SU-DHL-6 (cell line): ENCODE measurements around the gene IAPP.
"Not testable (repeated sequence)": the region's sequence is repeated elsewhere in the genome, so short reads cannot be mapped to it uniquely, and the experiment has no call there.

ENCODE experiments used
- H2AFZ ChIP-seq: fragments of 200-600 bp; sonication (generic); 2 replicates; pipeline ENCODE4 v1.6.1; 2014; ENCODE audit warnings: low read depth, mild to moderate bottlenecking, moderate library complexity, mixed read lengths, antibody characterized with exemption, low read length; ENCODE audit not compliant: severe bottlenecking
- H3F3A ChIP-seq: fragments of 200-600 bp; shearing (Covaris generic); 2 replicates; pipeline ENCODE4 v1.6.0; 2016; ENCODE audit warnings: antibody characterized with exemption, mild to moderate bottlenecking; ENCODE audit not compliant: insufficient read depth
- H3K27ac ChIP-seq: fragments of 200-600 bp; sonication (generic); 2 replicates; pipeline ENCODE4 v1.5.1; 2016; ENCODE audit warnings: low read depth, mild to moderate bottlenecking, low read length, moderate library complexity, mixed read lengths
- H3K27me3 ChIP-seq: fragments of 200-600 bp; sonication (generic), shearing (Covaris generic); 2 replicates; pipeline ENCODE4 v1.6.0; 2014; ENCODE audit warnings: mild to moderate bottlenecking, low read length
- H3K36me3 ChIP-seq: fragments of 200-600 bp; sonication (generic); 2 replicates; pipeline ENCODE4 v1.6.1; 2014; ENCODE audit warnings: mild to moderate bottlenecking, low read length, mixed read lengths
- H3K4me2 ChIP-seq: fragments of 300-600, 200-600 bp; shearing (Covaris generic), sonication (generic); 2 replicates; pipeline ENCODE4 v1.6.0; 2014; ENCODE audit warnings: low read length, low read depth, mild to moderate bottlenecking; ENCODE audit not compliant: poor library complexity, severe bottlenecking
- H3K4me3 ChIP-seq: fragments of 200-600 bp; sonication (generic); 2 replicates; pipeline ENCODE4 v1.5.1; 2014; ENCODE audit warnings: antibody characterized with exemption, low read length, mild to moderate bottlenecking, mixed read lengths; ENCODE audit not compliant: insufficient read depth, poor library complexity, severe bottlenecking
- H3K79me2 ChIP-seq: fragments of 200-600 bp; sonication (generic); 2 replicates; pipeline ENCODE4 v1.6.1; 2014; ENCODE audit warnings: mild to moderate bottlenecking, low read length, moderate library complexity; ENCODE audit not compliant: insufficient read depth
- H3K9ac ChIP-seq: fragments of 200-600 bp; sonication (generic); 2 replicates; pipeline ENCODE4 v1.7.0; 2014; ENCODE audit warnings: mild to moderate bottlenecking, low read length
- H3K9me2 ChIP-seq: fragments of 200-600 bp; sonication (generic); replicated peaks from 2 replicates; pipeline ENCODE4 v1.6.1; 2014; ENCODE audit warnings: low read length; ENCODE audit not compliant: insufficient read depth
- H3K9me3 ChIP-seq: fragments of 200-600 bp; sonication (generic); 2 replicates; pipeline ENCODE4 v1.6.1; 2014; ENCODE audit warnings: low read length, mixed read lengths; ENCODE audit not compliant: insufficient read depth
- H4K20me1 ChIP-seq: fragments of 200-600 bp; sonication (generic); 2 replicates; pipeline ENCODE4 v1.6.1; 2014; ENCODE audit warnings: low read depth, mild to moderate bottlenecking, antibody characterized with exemption, low read length, moderate library complexity, mixed read lengths
- CTCF ChIP-seq: fragments of 200-600 bp; sonication (generic); IDR thresholded peaks from one replicate; pipeline ENCODE4 v1.5.1; 2017; ENCODE audit warnings: antibody characterized with exemption, mild to moderate bottlenecking, low read length, moderate library complexity; ENCODE audit not compliant: insufficient read depth, poor library complexity, severe bottlenecking
- EZH2phosphoT487 ChIP-seq: fragments of 200-600 bp; sonication (generic), shearing (Covaris generic); conservative IDR thresholded peaks from 2 replicates; pipeline ENCODE4 v1.6.1; 2018; ENCODE audit warnings: mild to moderate bottlenecking, antibody characterized with exemption, low read length, moderate library complexity, mixed read lengths

IAPP gene

GRCh38 chr12:21369141-21369980 is 3.3 kb upstream of the IAPP start:
- Histone ChIP-seq H3K9me2 (no peaks in the 10 kb centered on the region), H4K20me1 (no peaks in the 10 kb centered on the region), H3K4me2 (no peak overlapping the region), H3K79me2 (no peaks in the 10 kb centered on the region), H3K9ac (no peak overlapping the region), H3K27ac (no peak overlapping the region), H3K9me3 (no peaks in the 10 kb centered on the region), H3K4me3 (no peak overlapping the region), H3F3A (no peaks in the 10 kb centered on the region), H3K36me3 (no peaks in the 10 kb centered on the region), H3K27me3 (no peaks in the 10 kb centered on the region), H2AFZ (no peak overlapping the region)
- TF ChIP-seq CTCF (no peak), EZH2phosphoT487 (no peak)

- no peak overlapping the region for H3K4me3 ChIP-seq
- H3K27me3 ChIP-seq: no peaks in the 10 kb centered on the region
- no peaks in the 10 kb centered on the region for H3K9me2 ChIP-seq
- no peak overlapping the region for H3K4me2 ChIP-seq
- no peak overlapping the region for H2AFZ ChIP-seq
- no peak overlapping the region for H3K27ac ChIP-seq
- no peaks in the 10 kb centered on the region for H3F3A ChIP-seq
- H3K79me2 ChIP-seq: no peaks in the 10 kb centered on the region
- no peak for TF ChIP-seq EZH2phosphoT487
- TF ChIP-seq CTCF: no peak
- no peaks in the 10 kb centered on the region for H3K36me3 ChIP-seq
- no peaks in the 10 kb centered on the region for H4K20me1 ChIP-seq
- H3K9me3 ChIP-seq: no peaks in the 10 kb centered on the region
- H3K9ac ChIP-seq: no peak overlapping the region
Measured at GRCh38 chr12:21370845-21371449, 1.8 kb upstream of the IAPP start.

DNA sequence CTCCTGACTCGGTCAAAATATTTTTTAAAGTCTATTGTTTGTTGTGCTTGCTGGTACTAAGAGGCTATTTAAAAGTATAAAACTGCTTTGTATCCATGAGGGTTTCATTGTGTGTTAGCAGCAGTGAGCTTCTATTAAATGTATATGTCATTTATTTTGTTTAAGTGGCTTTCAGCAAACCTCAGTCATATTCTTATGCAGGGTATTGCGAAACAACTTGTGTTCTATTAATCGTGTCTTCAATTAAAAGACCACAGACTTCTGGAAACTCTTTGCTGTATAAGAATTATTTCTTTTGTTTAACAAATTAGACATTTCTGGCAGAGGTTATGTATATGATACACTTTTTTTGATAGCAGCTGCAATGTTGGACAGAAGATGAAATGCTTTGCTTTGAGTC is 6.5 kb downstream of the IAPP start:
- Histone ChIP-seq H3F3A (no peaks in the 10 kb centered on the region), H3K4me2 (no peak overlapping the region), H3K4me3 (no peak overlapping the region), H3K27me3 (no peaks in the 10 kb centered on the region), H4K20me1 (no peaks in the 10 kb centered on the region), H2AFZ (no peak overlapping the region), H3K9me3 (no peaks in the 10 kb centered on the region), H3K9me2 (no peaks in the 10 kb centered on the region), H3K27ac (no peak overlapping the region), H3K9ac (no peak overlapping the region), H3K36me3 (no peaks in the 10 kb centered on the region), H3K79me2 (no peaks in the 10 kb centered on the region)
- no peak for TF ChIP-seq EZH2phosphoT487
- no peak for TF ChIP-seq CTCF

GRCh38 chr12:21381320-21381719 is 8.6 kb downstream of the IAPP start:
- not testable (repeated sequence) for H3K4me3 ChIP-seq, H3F3A ChIP-seq, H2AFZ ChIP-seq, H4K20me1 ChIP-seq, H3K4me2 ChIP-seq, H3K36me3 ChIP-seq, H3K9me2 ChIP-seq, H3K79me2 ChIP-seq, H3K9ac ChIP-seq, H3K9me3 ChIP-seq, H3K27ac ChIP-seq, H3K27me3 ChIP-seq
